HCT116 (cell line): ENCODE data around the gene ANKRD16. TPM values are rescaled to one million over a fixed set of nuclear protein-coding genes. Genes with fewer than 3 reads are reported as not detected.
"Not testable (repeated sequence)": the region's sequence is repeated elsewhere in the genome, so short reads cannot be mapped to it uniquely, and the experiment has no call there.

Source experiments
- ATAC-seq: fragments of 200-7000 bp; cut with Tn5 transposase; 2 replicates; pipeline ENCODE4 v1.9.1; 2020; ENCODE audit warnings: mild to moderate bottlenecking, moderate library complexity
- BruUV-seq: library from RNA; stranded (reverse); fragments of 400-500 nt; replicated peaks from 2 replicates; lab custom pipeline; 2021; lab: Mats Ljungman, UMichigan
- CTCF ChIA-PET: fragments of 300-600 bp; sonication (Branson Sonifier 250); formaldehyde crosslinking; loops from one replicate; lab custom pipeline; 2021; ENCODE audit warnings: antibody characterized with exemption; lab: Charles Lee
- POLR2A ChIA-PET: fragments of 300-600, 350-600 bp; sonication (Branson Sonifier 250); formaldehyde crosslinking; loops from one replicate; lab custom pipeline; 2021; ENCODE audit warnings: antibody characterized with exemption; lab: Charles Lee
- RAD21 ChIA-PET, 2 experiments: fragments of 300-600 bp; sonication (Branson Sonifier 250); formaldehyde crosslinking; loops; one replicate each; lab custom pipeline; 2023; ENCODE audit warnings: low total read pairs in 2 of 2; ENCODE audit not compliant: uncharacterized antibody in 2 of 2, unreplicated experiment in 2 of 2, low non-redundant PET in 1 of 2; lab: Charles Lee
- DNase-seq: peaks from one replicate; pipeline ENCODE4 v3.0.0-alpha.2; 2010; ENCODE audit warnings: low read depth, low spot score
- H2AFZ ChIP-seq: fragments of 200-600 bp; shearing (Covaris generic), sonication (generic); 2 replicates; pipeline ENCODE4 v1.6.1; 2017; ENCODE audit warnings: low read depth, mixed run types, mixed read lengths, antibody characterized with exemption, low read length; ENCODE audit not compliant: poor library complexity, severe bottlenecking
- H3K27ac ChIP-seq: 2 replicates; pipeline ENCODE4 v1.5.1; 2012; ENCODE audit warnings: low read depth, low read length
- H3K27me3 ChIP-seq: fragments of 200-600 bp; sonication (generic); 2 replicates; pipeline ENCODE4 v1.6.1; 2016; ENCODE audit warnings: mixed run types, low read length, mixed read lengths; ENCODE audit not compliant: insufficient read depth
- H3K36me3 ChIP-seq, 2 experiments: fragments of 200-500 bp in 1 of 2; fragments of 200-600 bp in 1 of 2; sonication (Bioruptor generic) in 1 of 2; sonication (generic) in 1 of 2; 2 replicates each; pipeline versions ENCODE4 v1.5.1 to v1.6.1; 2014 to 2016; ENCODE audit warnings: low read length in 2 of 2, inconsistent platforms in 1 of 2, mixed read lengths in 1 of 2, mixed run types in 1 of 2; ENCODE audit not compliant: insufficient read depth in 2 of 2, control insufficient read depth in 1 of 2
- H3K4me1 ChIP-seq, 2 experiments: fragments of 200-600 bp in 1 of 2; sonication (generic) in 1 of 2; 2 replicates each; pipeline versions ENCODE4 v1.5.1 to v1.6.1; 2012 to 2017; ENCODE audit warnings: low read length in 2 of 2, inconsistent platforms in 1 of 2, mild to moderate bottlenecking in 1 of 2, mixed read lengths in 1 of 2, mixed run types in 1 of 2, moderate library complexity in 1 of 2; ENCODE audit not compliant: insufficient read depth in 2 of 2, control insufficient read depth in 1 of 2
- H3K4me2 ChIP-seq: fragments of 200-600 bp; sonication (generic); 2 replicates; pipeline ENCODE4 v1.6.1; 2017; ENCODE audit warnings: mixed run types, low read length, mixed read lengths
- H3K4me3 ChIP-seq, 2 experiments: fragments of 200-600 bp in 1 of 2; sonication (generic) in 1 of 2; replicated peaks in 1 of 2; 2 replicates each; pipeline ENCODE4 v1.5.1; 2011 to 2016; ENCODE audit warnings: low read length in 2 of 2, control low read depth in 1 of 2, low read depth in 1 of 2, mild to moderate bottlenecking in 1 of 2, mixed read lengths in 1 of 2, mixed run types in 1 of 2
- H3K79me2 ChIP-seq: fragments of 200-600 bp; sonication (generic); 2 replicates; pipeline ENCODE4 v1.6.1; 2017; ENCODE audit warnings: mild to moderate bottlenecking, mixed run types, low read length, moderate library complexity, mixed read lengths; ENCODE audit not compliant: insufficient read depth
- H3K9ac ChIP-seq: fragments of 200-600 bp; sonication (generic); 2 replicates; pipeline ENCODE4 v1.6.1; 2016; ENCODE audit warnings: low read length, mixed read lengths
- H3K9me2 ChIP-seq: fragments of 200-600 bp; sonication (generic), shearing (Covaris generic); 2 replicates; pipeline ENCODE4 v1.6.1; 2017; ENCODE audit warnings: mixed run types, mild to moderate bottlenecking, moderate library complexity; ENCODE audit not compliant: insufficient read depth
- H3K9me3 ChIP-seq, 2 experiments: fragments of 200-500 bp in 1 of 2; fragments of 200-600 bp in 1 of 2; sonication (Bioruptor generic) in 1 of 2; sonication (generic) in 1 of 2; 2 replicates each; pipeline ENCODE4 v1.6.1; 2014 to 2017; ENCODE audit warnings: low read length in 2 of 2, mixed read lengths in 2 of 2, inconsistent platforms in 1 of 2, low read depth in 1 of 2, mild to moderate bottlenecking in 1 of 2, mixed run types in 1 of 2, moderate library complexity in 1 of 2; ENCODE audit not compliant: control insufficient read depth in 1 of 2, insufficient read depth in 1 of 2
- H4K20me1 ChIP-seq: fragments of 200-600 bp; sonication (generic), shearing (Covaris generic); 2 replicates; pipeline ENCODE4 v1.6.1; 2017; ENCODE audit warnings: mixed run types, mild to moderate bottlenecking, moderate library complexity; ENCODE audit not compliant: insufficient read depth
- CBX3 ChIP-seq: IDR thresholded peaks from 2 replicates; pipeline ENCODE4 v1.6.1; 2012; ENCODE audit warnings: low read depth
- CEBPB ChIP-seq: IDR thresholded peaks from 2 replicates; pipeline ENCODE4 v1.6.1; 2012; ENCODE audit warnings: low read depth
- CTCF ChIP-seq, 3 experiments: fragments of 200-600 bp in 1 of 3; sonication (generic) in 1 of 3; IDR thresholded peaks in 2 of 3; conservative IDR thresholded peaks in 1 of 3; 2 replicates each; pipeline ENCODE4 v1.5.1; 2012 to 2017; ENCODE audit warnings: low read depth in 2 of 3, low read length in 2 of 3, antibody characterized with exemption in 1 of 3, borderline replicate concordance in 1 of 3, control low read depth in 1 of 3, mild to moderate bottlenecking in 1 of 3, mixed read lengths in 1 of 3, mixed run types in 1 of 3, moderate library complexity in 1 of 3; ENCODE audit not compliant: insufficient read depth in 1 of 3
- EGR1 ChIP-seq: IDR thresholded peaks from 2 replicates; pipeline ENCODE4 v1.6.1; 2012; ENCODE audit warnings: low read depth
- ELF1 ChIP-seq: IDR thresholded peaks from 2 replicates; pipeline ENCODE4 v1.6.1; 2012; ENCODE audit warnings: low read depth, borderline replicate concordance
- EZH2 ChIP-seq: fragments of 200-600 bp; sonication (generic); IDR thresholded peaks from 2 replicates; pipeline ENCODE4 v1.6.1; 2017; ENCODE audit warnings: antibody characterized with exemption, mixed run types
- FOSL1 ChIP-seq: IDR thresholded peaks from 2 replicates; pipeline ENCODE4 v1.6.1; 2012; ENCODE audit warnings: low read depth
- JUND ChIP-seq: IDR thresholded peaks from 2 replicates; pipeline ENCODE4 v1.6.1; 2012
- POLR2A ChIP-seq: IDR thresholded peaks from 2 replicates; pipeline ENCODE4 v1.7.0; 2011; ENCODE audit warnings: borderline replicate concordance; ENCODE audit not compliant: insufficient read depth, insufficient read length; ENCODE audit errors: extremely low read depth
- POLR2AphosphoS5 ChIP-seq: IDR thresholded peaks from 2 replicates; pipeline ENCODE4 v1.6.1; 2011; ENCODE audit warnings: mild to moderate bottlenecking, low read depth, low read length, moderate library complexity
- RAD21 ChIP-seq: IDR thresholded peaks from 2 replicates; pipeline ENCODE4 v1.6.1; 2012; ENCODE audit warnings: low read depth, mild to moderate bottlenecking
- SP1 ChIP-seq: IDR thresholded peaks from 2 replicates; pipeline ENCODE4 v1.6.1; 2012; ENCODE audit warnings: low read depth
- TCF7L2 ChIP-seq: IDR thresholded peaks from 2 replicates; pipeline ENCODE4 v1.7.0; 2011; ENCODE audit warnings: borderline replicate concordance, inconsistent platforms; ENCODE audit not compliant: insufficient read depth, insufficient read length; ENCODE audit errors: extremely low read depth
- ZFX ChIP-seq: fragments of 450-650 bp; IDR thresholded peaks from 2 replicates; pipeline ENCODE4 v1.6.1; 2017
- ZNF274 ChIP-seq: fragments of 200-500 bp; sonication (Bioruptor generic); IDR thresholded peaks from 2 replicates; pipeline ENCODE4 v1.6.1; 2014; ENCODE audit warnings: mild to moderate bottlenecking, low read depth, low read length, inconsistent platforms
- intact Hi-C: fragments of 100-400 bp; cut with micrococcal nuclease; formaldehyde crosslinking; loops from 2 replicates; pipeline ENCODE4 v1.10.0; 2022
- total RNA-seq: library from RNA; stranded (reverse); gene quantifications from one replicate; pipeline ENCODE4 v1.2.1, GENCODE V29; 2021; ENCODE audit not compliant: unreplicated experiment
- TF ChIP-seq, protein P1 (sequence below): IDR thresholded peaks from 2 replicates; pipeline ENCODE4 v1.6.1; 2012; ENCODE audit warnings: low read depth

Gene ANKRD16
- total RNA-seq, 1 experiment from 2014 or later, result 9.4 TPM

- RAD21 ChIA-PET, result no interaction called here
- Histone ChIP-seq H3K4me3 (no peak overlapping the region), H3K4me2 (no peak overlapping the region), H3K9me3 (no peaks in the 10 kb centered on the region), H3K4me1 (no peaks in the 10 kb centered on the region), H3K27ac (no peak overlapping the region), H2AFZ (no peak overlapping the region), H3K27me3 (no peaks in the 10 kb centered on the region), H3K79me2 (no peaks in the 10 kb centered on the region), H3K9ac (no peak overlapping the region), H4K20me1 (no peaks in the 10 kb centered on the region), H3K9me2 (no peaks in the 10 kb centered on the region), H3K36me3 (no peaks in the 10 kb centered on the region)
- CTCF ChIA-PET, result no interaction called here
- TF ChIP-seq CEBPB (no peak), CTCF (IDR thresholded peaks at IDR 0.05 in 2 of 3, conservative IDR thresholded peaks at IDR 0.05 in 1 of 3; ENCODE audit: borderline replicate concordance in 1 of 3, insufficient read depth in 1 of 3, low read depth in 2 of 3, low read length in 2 of 3) (no peak), POLR2AphosphoS5 (no peak), JUND (no peak), RAD21 (no peak), EGR1 (no peak), ZFX (no peak), EZH2 (no peak), ZNF274 (no peak), TCF7L2 (no peak), POLR2A (no peak), SP1 (no peak), FOSL1 (no peak), CBX3 (no peak), ELF1 (no peak)
- TF ChIP-seq, protein P1, sequence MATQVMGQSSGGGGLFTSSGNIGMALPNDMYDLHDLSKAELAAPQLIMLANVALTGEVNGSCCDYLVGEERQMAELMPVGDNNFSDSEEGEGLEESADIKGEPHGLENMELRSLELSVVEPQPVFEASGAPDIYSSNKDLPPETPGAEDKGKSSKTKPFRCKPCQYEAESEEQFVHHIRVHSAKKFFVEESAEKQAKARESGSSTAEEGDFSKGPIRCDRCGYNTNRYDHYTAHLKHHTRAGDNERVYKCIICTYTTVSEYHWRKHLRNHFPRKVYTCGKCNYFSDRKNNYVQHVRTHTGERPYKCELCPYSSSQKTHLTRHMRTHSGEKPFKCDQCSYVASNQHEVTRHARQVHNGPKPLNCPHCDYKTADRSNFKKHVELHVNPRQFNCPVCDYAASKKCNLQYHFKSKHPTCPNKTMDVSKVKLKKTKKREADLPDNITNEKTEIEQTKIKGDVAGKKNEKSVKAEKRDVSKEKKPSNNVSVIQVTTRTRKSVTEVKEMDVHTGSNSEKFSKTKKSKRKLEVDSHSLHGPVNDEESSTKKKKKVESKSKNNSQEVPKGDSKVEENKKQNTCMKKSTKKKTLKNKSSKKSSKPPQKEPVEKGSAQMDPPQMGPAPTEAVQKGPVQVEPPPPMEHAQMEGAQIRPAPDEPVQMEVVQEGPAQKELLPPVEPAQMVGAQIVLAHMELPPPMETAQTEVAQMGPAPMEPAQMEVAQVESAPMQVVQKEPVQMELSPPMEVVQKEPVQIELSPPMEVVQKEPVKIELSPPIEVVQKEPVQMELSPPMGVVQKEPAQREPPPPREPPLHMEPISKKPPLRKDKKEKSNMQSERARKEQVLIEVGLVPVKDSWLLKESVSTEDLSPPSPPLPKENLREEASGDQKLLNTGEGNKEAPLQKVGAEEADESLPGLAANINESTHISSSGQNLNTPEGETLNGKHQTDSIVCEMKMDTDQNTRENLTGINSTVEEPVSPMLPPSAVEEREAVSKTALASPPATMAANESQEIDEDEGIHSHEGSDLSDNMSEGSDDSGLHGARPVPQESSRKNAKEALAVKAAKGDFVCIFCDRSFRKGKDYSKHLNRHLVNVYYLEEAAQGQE, result no peak
- DNase-seq (no peak), ATAC-seq (no peak)
- POLR2A ChIA-PET, result no interaction called here
- no TSS peak for BruUV-seq
- intact Hi-C loops, result no loop called here
Measured at GRCh38 chr10:5869156-5869555, 20.5 kb downstream of the ANKRD16 start.

DNA sequence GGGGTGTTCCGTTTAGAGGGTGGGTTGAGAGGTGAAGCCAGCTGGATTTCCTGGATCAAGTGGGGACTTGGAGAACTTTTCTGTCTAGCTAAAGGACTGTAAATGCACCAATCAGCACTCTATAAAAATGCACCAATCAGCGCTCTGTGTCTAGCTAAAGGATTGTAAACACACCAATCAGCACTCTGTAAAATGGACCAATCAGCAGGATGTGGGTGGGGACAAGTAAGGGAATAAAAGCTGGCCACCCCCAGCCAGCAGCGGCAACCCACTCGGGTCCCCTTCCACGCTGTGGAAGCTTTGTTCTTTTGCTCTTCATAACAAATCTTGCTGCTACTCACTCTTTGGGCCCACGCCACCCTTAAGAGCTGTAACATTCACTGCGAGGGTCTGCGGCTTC lies 21.3 kb downstream of the ANKRD16 start:
- H3K79me2 ChIP-seq, intact Hi-C loops, DNase-seq, H3K36me3 ChIP-seq, H3K27me3 ChIP-seq, BruUV-seq, H3K9ac ChIP-seq, CTCF ChIA-PET, H3K4me1 ChIP-seq, RAD21 ChIA-PET, H4K20me1 ChIP-seq, H3K9me2 ChIP-seq, ATAC-seq, H3K4me2 ChIP-seq, H3K9me3 ChIP-seq, POLR2A ChIA-PET, H3K4me3 ChIP-seq, H2AFZ ChIP-seq, H3K27ac ChIP-seq: not testable (repeated sequence)
